ENCODE measurements around the gene PRKN.

DNA sequence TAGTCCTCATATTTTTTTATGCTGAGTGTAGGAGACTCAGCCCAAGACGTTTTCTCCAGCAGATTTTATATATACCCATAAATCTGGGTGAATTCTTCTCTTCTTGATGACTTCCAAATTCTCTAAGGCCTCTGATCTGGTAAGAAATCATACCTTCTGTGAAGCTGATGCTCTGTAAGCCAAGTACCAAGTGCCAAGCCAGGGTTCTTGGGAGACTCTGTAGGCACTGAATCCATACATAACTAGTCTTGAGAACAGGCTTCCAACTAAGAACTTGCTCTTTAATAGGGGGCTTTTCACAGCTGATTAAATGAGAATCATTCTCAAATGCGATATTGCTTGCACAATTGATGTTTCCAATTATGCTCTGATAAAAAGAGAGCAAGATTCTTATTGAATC lies 87.6 kb downstream of the PRKN start:
- TF ChIP-seq POLR2A (IDR thresholded peaks at IDR 0.05): no peak
- TF ChIP-seq CTCF (IDR thresholded peaks at IDR 0.05): no peak

Measured in tibial nerve (tissue), 3 donors.